GM10248 (cell line): ENCODE results near the gene NR3C2.

ENCODE experiments used
- CTCF ChIA-PET: fragments of 300-600 bp; sonication (Branson Sonifier 250); formaldehyde crosslinking; extraction: SDS; loops from one replicate; lab custom pipeline; 2021; ENCODE audit warnings: antibody characterized with exemption; lab: Yijun Ruan, JAX
- POLR2A ChIA-PET: fragments of 350-650 bp; sonication (Branson Sonifier 250); formaldehyde crosslinking; extraction: SDS; loops from one replicate; lab custom pipeline; 2020; ENCODE audit warnings: antibody characterized with exemption; lab: Yijun Ruan, JAX
- DNase-seq: peaks from one replicate; pipeline ENCODE4 v3.0.0; 2012; ENCODE audit errors: extremely low spot score
- TF ChIP-seq, protein P1 (sequence below): IDR thresholded peaks from 2 replicates; pipeline ENCODE4 v1.5.1; 2012; ENCODE audit warnings: mild to moderate bottlenecking, low read depth; ENCODE audit errors: extremely low read depth, missing control alignments, control extremely low read depth

Gene NR3C2

DNA sequence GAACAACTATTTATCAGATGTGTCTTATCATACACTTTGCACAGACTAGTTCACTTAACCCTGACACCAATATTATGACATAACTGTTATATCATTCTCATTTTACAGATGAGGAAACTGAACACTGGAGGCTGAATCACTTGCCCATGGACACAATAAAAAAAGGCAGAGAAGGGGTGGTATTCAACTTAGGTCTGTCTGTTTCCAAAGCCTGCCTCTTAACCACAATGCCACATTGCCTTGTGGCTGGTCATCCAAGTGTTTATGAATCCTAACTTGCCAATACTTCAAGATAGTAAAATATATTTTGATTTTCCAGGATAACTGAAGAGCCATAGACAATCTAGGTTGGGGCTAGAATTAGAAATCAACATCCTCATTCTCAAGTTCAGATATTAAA lies 327.8 kb downstream of the NR3C2 start:
- POLR2A ChIA-PET: no interaction called here
- TF ChIP-seq, protein P1, sequence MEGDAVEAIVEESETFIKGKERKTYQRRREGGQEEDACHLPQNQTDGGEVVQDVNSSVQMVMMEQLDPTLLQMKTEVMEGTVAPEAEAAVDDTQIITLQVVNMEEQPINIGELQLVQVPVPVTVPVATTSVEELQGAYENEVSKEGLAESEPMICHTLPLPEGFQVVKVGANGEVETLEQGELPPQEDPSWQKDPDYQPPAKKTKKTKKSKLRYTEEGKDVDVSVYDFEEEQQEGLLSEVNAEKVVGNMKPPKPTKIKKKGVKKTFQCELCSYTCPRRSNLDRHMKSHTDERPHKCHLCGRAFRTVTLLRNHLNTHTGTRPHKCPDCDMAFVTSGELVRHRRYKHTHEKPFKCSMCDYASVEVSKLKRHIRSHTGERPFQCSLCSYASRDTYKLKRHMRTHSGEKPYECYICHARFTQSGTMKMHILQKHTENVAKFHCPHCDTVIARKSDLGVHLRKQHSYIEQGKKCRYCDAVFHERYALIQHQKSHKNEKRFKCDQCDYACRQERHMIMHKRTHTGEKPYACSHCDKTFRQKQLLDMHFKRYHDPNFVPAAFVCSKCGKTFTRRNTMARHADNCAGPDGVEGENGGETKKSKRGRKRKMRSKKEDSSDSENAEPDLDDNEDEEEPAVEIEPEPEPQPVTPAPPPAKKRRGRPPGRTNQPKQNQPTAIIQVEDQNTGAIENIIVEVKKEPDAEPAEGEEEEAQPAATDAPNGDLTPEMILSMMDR: no peak
- CTCF ChIA-PET: no interaction called here
- DNase-seq: no peak

DNA sequence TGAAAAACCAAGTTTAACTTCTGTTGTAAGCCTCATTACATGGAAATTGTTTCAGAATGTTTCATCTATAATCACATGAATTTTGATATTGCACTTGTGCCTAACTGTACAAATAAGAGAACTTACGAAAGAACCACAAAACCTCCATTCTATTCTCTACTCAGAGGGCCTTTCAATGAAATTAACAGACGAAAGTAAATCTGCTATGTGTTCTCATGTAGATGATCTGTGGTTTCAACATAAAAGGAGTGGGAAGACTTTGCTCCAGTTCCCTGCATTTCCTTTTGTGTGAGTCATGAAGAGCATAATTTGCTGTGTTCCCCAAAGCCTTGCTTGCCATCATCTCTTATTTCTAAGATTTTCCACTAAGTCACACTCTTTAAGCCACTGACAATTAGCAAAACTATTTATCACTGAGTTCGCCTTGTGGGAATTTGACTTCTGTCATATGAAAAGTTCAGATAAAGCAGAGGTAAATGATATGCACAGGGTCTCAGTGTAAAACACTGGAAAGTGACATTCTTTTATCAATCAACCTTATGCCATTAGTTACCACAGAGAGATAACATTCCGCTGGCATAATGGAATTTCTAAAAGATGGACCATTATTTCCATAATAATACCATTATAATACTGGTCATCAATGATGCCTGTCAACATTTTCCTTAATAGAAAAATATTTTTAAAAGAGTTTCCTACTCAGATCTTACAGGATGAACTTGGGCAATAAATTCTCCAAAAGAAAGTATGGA lies 329.8 kb downstream of the NR3C2 start:
- TF ChIP-seq, protein P1: no peak
- POLR2A ChIA-PET: no interaction called here
- no peak for DNase-seq
- CTCF ChIA-PET: no interaction called here

DNA sequence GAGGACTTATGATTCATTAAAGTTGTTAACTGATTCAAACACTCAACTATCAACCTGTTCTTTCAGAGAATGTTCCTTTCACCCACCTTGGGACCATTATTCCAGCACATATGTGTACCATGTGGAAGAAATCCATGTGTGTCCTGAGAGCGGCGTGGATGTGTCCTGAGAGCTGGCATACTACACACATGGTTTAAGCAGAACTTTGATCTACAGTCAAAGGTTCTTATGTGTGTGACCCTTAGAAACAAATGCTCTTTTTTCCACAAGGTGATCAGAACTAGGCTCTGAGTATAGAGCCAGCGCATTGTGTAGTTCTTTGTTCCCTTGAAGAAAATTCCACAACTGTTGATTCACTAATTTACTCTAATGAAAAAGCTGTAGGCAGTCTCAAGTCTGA lies 332.0 kb downstream of the NR3C2 start:
- POLR2A ChIA-PET: no interaction called here
- DNase-seq: no peak
- CTCF ChIA-PET: interaction anchor here (1.2 kb wide), 1 partner anchor 16 kb away, joined by 4 read pairs; no protein-coding TSS in a partner anchor
- TF ChIP-seq, protein P1: no peak

DNA sequence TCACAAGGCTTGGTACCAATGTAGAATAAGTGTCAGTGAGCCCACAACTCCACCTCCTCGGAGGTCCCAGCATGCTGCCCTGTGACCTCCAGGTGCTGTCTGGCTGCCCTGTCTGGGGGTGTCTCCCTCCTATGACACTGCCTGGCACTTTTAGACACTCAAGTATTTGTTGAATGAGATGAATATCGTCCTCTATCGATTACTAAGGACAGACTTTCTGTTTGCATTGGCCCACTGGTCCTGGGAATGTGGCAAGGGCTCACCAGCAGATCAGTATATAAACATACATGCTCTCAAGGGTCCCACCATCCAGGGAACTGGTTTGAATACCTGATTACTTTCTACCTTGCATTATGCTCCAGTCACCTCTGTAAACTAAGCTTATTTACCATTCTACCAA lies 333.0 kb downstream of the NR3C2 start:
- POLR2A ChIA-PET: no interaction called here
- DNase-seq: no peak
- TF ChIP-seq, protein P1: no peak
- CTCF ChIA-PET: interaction anchor here (1.0 kb wide), 1 partner anchor 14 kb away, joined by 3 read pairs; no protein-coding TSS in a partner anchor

DNA sequence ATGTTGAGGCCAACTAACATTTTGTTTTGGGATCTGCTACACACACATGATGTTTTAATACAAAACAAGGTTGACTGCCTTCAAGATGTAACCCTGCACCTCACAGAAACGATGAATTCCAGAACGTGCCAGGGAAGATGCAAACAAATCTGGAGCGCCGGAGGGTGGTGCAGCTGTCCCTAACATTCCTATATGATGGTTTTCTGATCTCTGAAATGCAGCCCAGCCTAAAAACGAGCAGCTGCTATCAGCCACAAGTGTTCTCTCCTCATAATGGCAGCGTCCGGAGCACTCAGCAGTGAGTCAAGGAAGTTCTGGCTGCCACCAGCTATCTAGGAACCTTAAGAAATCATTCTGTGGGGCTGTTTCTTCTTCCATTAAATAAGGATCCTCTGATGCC lies 333.4 kb downstream of the NR3C2 start:
- DNase-seq: no peak
- TF ChIP-seq, protein P1: no peak
- ChIA-PET POLR2A (no interaction called here), CTCF (interaction anchor here (1.0 kb wide), 1 partner anchor 14 kb away, joined by 3 read pairs; no protein-coding TSS in a partner anchor)

DNA sequence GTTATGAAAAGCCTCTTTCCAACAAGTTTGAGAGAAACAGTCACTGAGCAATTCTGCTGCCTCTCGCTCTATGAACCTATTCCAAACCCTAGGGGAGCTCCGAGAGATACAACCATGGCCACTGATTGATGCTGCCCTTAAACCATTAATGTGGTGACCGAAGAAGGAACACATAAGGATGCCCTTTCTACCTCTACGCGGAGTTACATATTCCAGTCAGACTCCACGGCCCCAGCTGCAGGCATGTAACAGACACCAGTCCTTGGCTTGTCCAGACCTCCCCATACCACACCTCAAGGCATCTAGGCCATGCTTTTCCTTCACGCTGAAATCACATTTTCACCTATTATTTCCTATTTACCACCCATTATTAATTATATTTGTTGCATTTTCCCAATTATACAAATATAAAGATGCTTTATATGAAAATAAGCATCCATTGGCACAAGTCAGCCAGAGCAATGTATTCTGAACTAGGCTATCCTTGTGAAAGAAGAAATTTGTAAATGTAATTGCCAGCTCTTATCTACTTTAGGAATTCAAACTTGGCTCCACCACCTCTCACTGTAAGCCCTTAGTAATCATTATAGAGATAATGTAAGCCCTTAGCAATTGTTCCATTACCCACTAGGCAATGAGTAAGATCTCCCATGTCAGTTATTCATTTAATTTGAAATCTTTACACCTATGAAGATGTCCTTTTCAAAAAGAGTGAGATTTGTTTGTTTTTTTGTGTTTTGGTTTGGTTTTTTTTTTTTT lies 338.4 kb downstream of the NR3C2 start:
- TF ChIP-seq, protein P1: no peak
- ChIA-PET CTCF (no interaction called here), POLR2A (no interaction called here)
- DNase-seq: no peak
